H1 (cell line): ENCODE measurements around the gene RRAS. TPM values are rescaled to one million over a fixed set of nuclear protein-coding genes. Genes with fewer than 3 reads are reported as not detected.
A peak's percentile ranks its signal among the peaks of the same experiment; 100 is the strongest.

Experiments
- CTCF ChIA-PET: fragments of 300-600 bp; sonication (Branson Sonifier 250); formaldehyde crosslinking; loops from one replicate; lab custom pipeline; 2021; ENCODE audit not compliant: partially characterized antibody; lab: Charles Lee
- POLR2A ChIA-PET: fragments of 300-600 bp; sonication (Branson Sonifier 250); formaldehyde crosslinking; loops from one replicate; lab custom pipeline; 2021; ENCODE audit warnings: inconsistent platforms; ENCODE audit not compliant: partially characterized antibody; lab: Charles Lee
- DNase-seq, 2 experiments: peaks; one replicate each; pipeline versions ENCODE4 v3.0.0 to v3.0.0-alpha.2; 2010 to 2022; ENCODE audit warnings: low spot score in 2 of 2, low read depth in 1 of 2, mixed read lengths in 1 of 2
- FAIRE-seq: peaks from 2 replicates; lab custom pipeline; 2011; peaks lifted over from hg19 to GRCh38; lab: Jason Lieb, UNC
- H2AFZ ChIP-seq: 2 replicates; pipeline ENCODE4 v1.8.1; 2012; ENCODE audit warnings: low read length, inconsistent platforms
- H2AK5ac ChIP-seq: 2 replicates; pipeline ENCODE4 v1.6.1; 2013; ENCODE audit warnings: low read depth, low read length
- H2BK120ac ChIP-seq: replicated peaks from 2 replicates; pipeline ENCODE3; 2013; ENCODE audit warnings: low read depth, low read length, inconsistent platforms
- H2BK12ac ChIP-seq: 2 replicates; pipeline ENCODE4 v1.6.1; 2013; ENCODE audit warnings: low read depth, low read length
- H2BK15ac ChIP-seq: 2 replicates; pipeline ENCODE4 v1.6.1; 2013; ENCODE audit warnings: low read length
- H2BK20ac ChIP-seq: 2 replicates; pipeline ENCODE4 v1.6.1; 2013; ENCODE audit warnings: low read length
- H2BK5ac ChIP-seq: 2 replicates; pipeline ENCODE4 v1.6.1; 2013; ENCODE audit warnings: low read depth, low read length
- H3K14ac ChIP-seq: 2 replicates; pipeline ENCODE4 v1.6.1; 2013; ENCODE audit warnings: inconsistent platforms; ENCODE audit not compliant: insufficient read length
- H3K18ac ChIP-seq: 2 replicates; pipeline ENCODE4 v1.6.1; 2013; ENCODE audit warnings: low read length; ENCODE audit errors: extremely low read depth
- H3K23ac ChIP-seq: 2 replicates; pipeline ENCODE4 v1.6.1; 2013; ENCODE audit warnings: inconsistent platforms; ENCODE audit not compliant: insufficient read length
- H3K23me2 ChIP-seq: 2 replicates; pipeline ENCODE4 v1.6.1; 2013; ENCODE audit warnings: low read depth, low read length
- H3K27ac ChIP-seq: 2 replicates; pipeline ENCODE4 v1.6.1; 2011; ENCODE audit warnings: low read depth, low read length, inconsistent platforms
- H3K27me3 ChIP-seq, 4 experiments: replicated peaks in 1 of 4; 1 replicate in 1 of 4; 2 replicates in 3 of 4; pipeline versions ENCODE4 v1.6.1 to v1.8.1; 2011 to 2013; ENCODE audit warnings: low read length in 3 of 4, mild to moderate bottlenecking in 3 of 4, inconsistent platforms in 2 of 4, mixed read lengths in 2 of 4, moderate library complexity in 1 of 4; ENCODE audit not compliant: control insufficient read depth in 3 of 4, insufficient read depth in 3 of 4; ENCODE audit errors: extremely low read depth in 1 of 4
- H3K36me3 ChIP-seq, 4 experiments: 2 replicates each; pipeline versions ENCODE4 v1.6.1 to v1.8.1; 2011 to 2013; ENCODE audit warnings: mild to moderate bottlenecking in 4 of 4, low read length in 3 of 4, moderate library complexity in 2 of 4, control low read depth in 1 of 4, inconsistent platforms in 1 of 4; ENCODE audit not compliant: insufficient read depth in 4 of 4, control insufficient read depth in 2 of 4
- H3K4ac ChIP-seq: replicated peaks from 2 replicates; pipeline ENCODE3; 2013; ENCODE audit warnings: low read length, low read depth, mixed read lengths, inconsistent platforms; ENCODE audit not compliant: insufficient read length
- H3K4me1 ChIP-seq, 4 experiments: replicated peaks in 1 of 4; 1 replicate in 1 of 4; 2 replicates in 3 of 4; pipeline versions ENCODE4 v1.6.1 to v1.8.1; 2011 to 2013; ENCODE audit warnings: low read length in 3 of 4, inconsistent platforms in 2 of 4, mixed read lengths in 1 of 4; ENCODE audit not compliant: insufficient read depth in 4 of 4, control insufficient read depth in 3 of 4
- H3K4me2 ChIP-seq, 2 experiments: 2 replicates each; pipeline versions ENCODE4 v1.6.1 to v1.8.1; 2011 to 2013; ENCODE audit warnings: low read depth in 2 of 2, low read length in 2 of 2, control low read depth in 1 of 2, inconsistent platforms in 1 of 2, mild to moderate bottlenecking in 1 of 2; ENCODE audit not compliant: insufficient read depth in 1 of 2
- H3K4me3 ChIP-seq, 4 experiments: fragments of 200-600, 300-600 bp in 1 of 4; sonication (generic), shearing (Covaris generic), sonication (Bioruptor Twin) in 1 of 4; 2 replicates each; pipeline versions ENCODE4 v1.5.1 to v1.8.1; 2011 to 2016; ENCODE audit warnings: low read length in 4 of 4, low read depth in 3 of 4, control low read depth in 2 of 4, inconsistent platforms in 2 of 4, mild to moderate bottlenecking in 2 of 4, mixed read lengths in 1 of 4, moderate library complexity in 1 of 4; ENCODE audit not compliant: insufficient read depth in 2 of 4; ENCODE audit errors: extremely low read depth in 1 of 4
- H3K56ac ChIP-seq: replicated peaks from 2 replicates; pipeline ENCODE3; 2013; ENCODE audit warnings: low read depth, mild to moderate bottlenecking, mixed read lengths, low read length, inconsistent platforms; ENCODE audit not compliant: insufficient read length
- H3K79me1 ChIP-seq: 2 replicates; pipeline ENCODE4 v1.6.1; 2013; ENCODE audit warnings: low read depth, low read length, control low read depth
- H3K79me2 ChIP-seq, 2 experiments: 2 replicates each; pipeline versions ENCODE4 v1.6.1 to v1.8.1; 2012 to 2013; ENCODE audit warnings: low read length in 2 of 2, mild to moderate bottlenecking in 2 of 2, inconsistent platforms in 1 of 2; ENCODE audit not compliant: insufficient read depth in 2 of 2, control insufficient read depth in 1 of 2
- H3K9ac ChIP-seq, 4 experiments: replicated peaks in 1 of 4; 1 replicate in 1 of 4; 2 replicates in 3 of 4; pipeline versions ENCODE4 v1.6.1 to v1.8.1; 2011 to 2013; ENCODE audit warnings: low read depth in 3 of 4, low read length in 3 of 4, control low read depth in 2 of 4, mild to moderate bottlenecking in 2 of 4, moderate library complexity in 2 of 4, inconsistent platforms in 1 of 4; ENCODE audit errors: extremely low read depth in 1 of 4
- H3K9me3 ChIP-seq, 2 experiments: 2 replicates each; pipeline versions ENCODE4 v1.6.1 to v1.8.1; 2012 to 2013; ENCODE audit warnings: mild to moderate bottlenecking in 2 of 2, moderate library complexity in 2 of 2, control low read depth in 1 of 2, inconsistent platforms in 1 of 2, low read depth in 1 of 2, low read length in 1 of 2, mixed read lengths in 1 of 2; ENCODE audit not compliant: insufficient read depth in 2 of 2
- H4K20me1 ChIP-seq, 2 experiments: replicated peaks in 1 of 2; 2 replicates each; pipeline versions ENCODE3 to v1.8.1; 2011 to 2013; ENCODE audit warnings: inconsistent platforms in 2 of 2, low read length in 2 of 2, mild to moderate bottlenecking in 1 of 2; ENCODE audit not compliant: insufficient read depth in 2 of 2, control insufficient read depth in 1 of 2
- H4K5ac ChIP-seq: 2 replicates; pipeline ENCODE4 v1.6.1; 2013; ENCODE audit warnings: low read length, low read depth, mixed read lengths, inconsistent platforms; ENCODE audit not compliant: insufficient read length
- H4K8ac ChIP-seq: 2 replicates; pipeline ENCODE4 v1.8.0; 2013; ENCODE audit warnings: mild to moderate bottlenecking, moderate library complexity, low read length, inconsistent platforms; ENCODE audit not compliant: insufficient read depth; ENCODE audit errors: extremely low read depth
- H4K91ac ChIP-seq: replicated peaks from 2 replicates; pipeline ENCODE3; 2013; ENCODE audit warnings: low read length, mixed read lengths, inconsistent platforms; ENCODE audit not compliant: insufficient read length
- CTCF ChIP-seq, 3 experiments: IDR thresholded peaks; 1 replicate in 2 of 3; 2 replicates in 1 of 3; pipeline versions ENCODE4 v1.5.1 to v1.6.1; 2011; ENCODE audit warnings: low read length in 3 of 3, mild to moderate bottlenecking in 3 of 3, inconsistent platforms in 2 of 3, low read depth in 1 of 3, moderate library complexity in 1 of 3; ENCODE audit not compliant: insufficient read depth in 1 of 3; ENCODE audit errors: control extremely low read depth in 1 of 3
- SP2 ChIP-seq: IDR thresholded peaks from 2 replicates; pipeline ENCODE4 v1.6.1; 2012; ENCODE audit warnings: mild to moderate bottlenecking, low read length, inconsistent platforms
- WGBS, 2 experiments: shearing (Covaris generic) in 1 of 2; methylation state at CpG; one replicate each; pipeline versions ENCODE4 v1.1.6 to v1.1.7; 2013 to 2015; ENCODE audit warnings: low lambda C conversion rate in 2 of 2, mixed read lengths in 2 of 2, inconsistent platforms in 1 of 2, low coverage in 1 of 2, missing lambda C conversion rate in 1 of 2; ENCODE audit not compliant: insufficient replicate concordance in 2 of 2, insufficient coverage in 1 of 2, insufficient read length in 1 of 2; ENCODE audit errors: extremely low coverage in 1 of 2, missing lambda C conversion rate in 1 of 2; 5-methylcytosine and 5-hydroxymethylcytosine counted together
- polyA plus RNA-seq, 7 experiments: library from polyadenylated mRNA; depleted of rRNA in 3 of 7; stranded (reverse) in 5 of 7; unstranded in 2 of 7; fragments of >200 nt in 5 of 7; fragments of 200-250 nt in 2 of 7; gene quantifications; 1 replicate in 5 of 7; 2 replicates in 1 of 7; 4 replicates in 1 of 7; pipeline versions ENCODE4 v1.2.1 to v1.2.3, GENCODE V29; 2011 to 2013; ENCODE audit warnings: missing spikeins in 2 of 7, mixed read lengths in 2 of 7
- total RNA-seq: library from RNA; stranded (reverse); fragmentation: NEBNext Ultra II Directional; extraction: Animal tissue kit (Norgen Biotek cat#: 25700); gene quantifications from 2 replicates; pipeline ENCODE4 v1.2.1, GENCODE V29; 2021

The RRAS gene
- total and polyA plus RNA-seq, 2 of the 8 experiments (the other 6 are each of a cell fraction or from before 2014, with no cell fraction given), result 17.7 to 49.1 TPM

GRCh38 chr19:49643466-49643865, 3.5 kb upstream of the RRAS start:
- peaks cover 17% of the 10 kb centered on the region for H3K79me1 ChIP-seq
- H3K4me2 ChIP-seq, result peak overlapping the region in 1 of 2 experiments; percentile 87; a peak in 1 of 4 replicates
- peaks cover 3 to 21% of the 10 kb centered on the region in 2 experiments for H4K20me1 ChIP-seq
- POLR2A ChIA-PET, result interaction anchor here (0.6 to 50.7 kb wide), 10 partner anchors 9 to 212 kb away, joined by 3 to 840 read pairs (median 5); partner anchors contain the start of genes BCL2L12, IRF3, PRMT1 and PRR12
- TF ChIP-seq SP2 (no peak), CTCF (IDR thresholded peaks at IDR 0.05; ENCODE audit: control extremely low read depth in 1 of 3, insufficient read depth in 1 of 3, low read depth in 1 of 3, low read length in 3 of 3) (0 out of 4 replicates have a peak, but pooled peaks of 1 of the 3 experiments have one; percentile 12)
- TF ChIP-seq, all 59 proteins: peak for 1
- no peak overlapping the region for H2BK120ac ChIP-seq
- peaks cover 7% of the 10 kb centered on the region for H3K23me2 ChIP-seq
- no peak overlapping the region for H2BK15ac ChIP-seq
- CTCF ChIA-PET, result interaction anchor here (0.6 to 2.9 kb wide), 12 partner anchors 13 to 587 kb away, joined by 3 to 14 read pairs (median 4); partner anchors contain the start of genes BCL2L12 and IRF3
- no peak overlapping the region for H3K4ac ChIP-seq
- peaks cover 10 to 32% of the 10 kb centered on the region in 2 experiments for H3K79me2 ChIP-seq
- H3K9ac ChIP-seq, result peak overlapping the region in 3 of 4 experiments; percentile 23 to 45 (median 25); a peak in 4 of 7 replicates
- DNase-seq (no peak), FAIRE-seq (no peak)
- H3K4me3 ChIP-seq, result peak overlapping the region in 2 of 4 experiments; percentile 13 to 98; a peak in 2 of 8 replicates
- no peak overlapping the region for H4K8ac ChIP-seq
- H2BK5ac ChIP-seq, result no peak overlapping the region
- H3K27ac ChIP-seq, result no peak overlapping the region
- no peak overlapping the region for H4K91ac ChIP-seq
- H3K9me3 ChIP-seq, result no peaks in the 10 kb centered on the region
- no peak overlapping the region for H2BK12ac ChIP-seq
- no peak overlapping the region for H4K5ac ChIP-seq
- H2BK20ac ChIP-seq, result no peak overlapping the region
- H3K14ac ChIP-seq, result no peak overlapping the region
- H3K36me3 ChIP-seq, result peaks cover 0 to 13% (median 9%) of the 10 kb centered on the region in 4 experiments; a peak in 5 of 8 replicates
- no peak overlapping the region for H2AFZ ChIP-seq
- no peak overlapping the region for H3K18ac ChIP-seq
- 87% methylated on average over 2 of the region's 2 CpGs; no CpG with 5 or more reads in 1 of the 2 experiments for WGBS, 2 experiments
- H3K27me3 ChIP-seq, result no peaks in the 10 kb centered on the region
- peaks cover 2 to 12% (median 8%) of the 10 kb centered on the region in 4 experiments for H3K4me1 ChIP-seq
- no peak overlapping the region for H2AK5ac ChIP-seq
- H3K56ac ChIP-seq, result no peak overlapping the region
- H3K23ac ChIP-seq, result no peak overlapping the region
